GM18951 (cell line): ENCODE results near the gene PRELP.
"Not testable (repeated sequence)": the region's sequence is repeated elsewhere in the genome, so short reads cannot be mapped to it uniquely, and the experiment has no call there.

ENCODE experiments used
- POLR2A ChIP-seq: IDR thresholded peaks from 4 replicates; pipeline ENCODE4 v1.6.1; 2011; ENCODE audit warnings: mild to moderate bottlenecking; ENCODE audit not compliant: insufficient read length, insufficient read depth; ENCODE audit errors: extremely low read depth
- in situ Hi-C: fragments of 300-500 bp; cut with MboI; formaldehyde crosslinking; loops from one replicate; pipeline ENCODE4 v1.12.0; 2022; ENCODE audit warnings: low sequenced_read_pairs, mixed read lengths, inconsistent platforms; ENCODE audit not compliant: unreplicated experiment

The PRELP gene

DNA sequence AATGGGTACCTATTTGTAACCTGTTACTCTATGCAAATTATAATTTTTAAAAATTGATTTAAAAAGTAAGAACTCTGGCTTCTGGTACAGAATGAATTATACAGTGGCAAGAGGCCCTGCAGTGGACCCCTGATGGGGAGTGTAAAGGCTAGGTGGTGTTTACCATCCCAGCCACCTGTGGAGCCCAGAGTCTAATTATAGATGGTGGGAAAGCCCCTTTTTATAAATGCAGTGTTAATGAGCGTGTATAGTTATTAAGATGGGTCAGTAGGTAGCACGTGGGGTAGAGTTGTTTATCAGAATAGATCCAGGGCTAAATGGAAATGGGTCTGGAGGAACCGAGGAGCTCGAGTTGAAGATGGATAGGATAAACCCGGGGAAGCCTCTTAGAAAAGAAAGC is 13.9 kb upstream of the PRELP start:
- in situ Hi-C loops: no loop called here
- TF ChIP-seq POLR2A: no peak

GRCh38 chr1:203462143-203462542 is 13.5 kb upstream of the PRELP start:
- in situ Hi-C loops: no loop called here

DNA sequence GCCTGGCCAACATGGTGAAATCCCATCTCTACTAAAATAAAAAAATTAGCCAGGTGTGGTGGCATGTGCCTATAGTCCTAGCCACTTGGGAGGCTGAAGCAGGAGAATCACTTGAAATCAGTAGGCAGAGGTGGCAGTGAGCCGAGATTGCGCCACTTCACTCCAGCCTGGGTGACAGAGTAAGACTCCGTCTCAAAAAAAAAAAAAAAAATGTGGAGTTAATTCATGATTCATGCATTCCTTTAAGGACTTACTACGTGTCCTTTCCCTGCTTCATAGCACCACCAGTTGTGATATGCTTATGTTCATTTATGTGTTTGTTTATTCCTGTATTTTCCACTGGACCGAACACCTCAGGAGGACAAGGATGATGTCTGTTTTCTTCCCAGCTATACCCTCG is 12.7 kb upstream of the PRELP start:
- no peak for TF ChIP-seq POLR2A
- in situ Hi-C loops: no loop called here

More at GRCh38 chr1:203462143-203462542, 13.5 kb upstream of the PRELP start:
- TF ChIP-seq POLR2A: no peak

GRCh38 chr1:203463469-203464062 is 12.0 kb upstream of the PRELP start:
- no peak for TF ChIP-seq POLR2A
- in situ Hi-C loops: no loop called here

GRCh38 chr1:203464226-203464625 is 11.4 kb upstream of the PRELP start:
- in situ Hi-C loops: no loop called here
- no peak for TF ChIP-seq POLR2A

DNA sequence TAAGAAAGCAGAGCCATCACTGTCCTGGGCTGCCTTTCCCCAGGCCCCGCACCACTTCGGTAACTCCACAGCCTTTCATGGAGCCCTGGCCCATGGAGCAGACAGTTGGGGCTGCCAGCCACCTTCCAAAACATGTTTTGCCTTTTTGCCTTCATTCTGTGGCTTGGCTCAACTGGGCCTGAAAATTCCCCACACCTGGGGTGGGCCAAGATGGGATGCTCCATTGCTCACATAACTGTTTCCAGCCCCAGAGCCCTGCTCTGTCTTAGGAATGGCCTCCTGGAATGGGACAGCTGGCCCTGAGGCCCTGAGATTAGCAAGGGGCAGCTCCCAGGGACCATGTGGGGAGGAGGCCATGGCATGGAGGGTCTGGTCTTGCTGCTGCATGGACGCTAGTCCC is 10.9 kb upstream of the PRELP start:
- in situ Hi-C loops: no loop called here

DNA sequence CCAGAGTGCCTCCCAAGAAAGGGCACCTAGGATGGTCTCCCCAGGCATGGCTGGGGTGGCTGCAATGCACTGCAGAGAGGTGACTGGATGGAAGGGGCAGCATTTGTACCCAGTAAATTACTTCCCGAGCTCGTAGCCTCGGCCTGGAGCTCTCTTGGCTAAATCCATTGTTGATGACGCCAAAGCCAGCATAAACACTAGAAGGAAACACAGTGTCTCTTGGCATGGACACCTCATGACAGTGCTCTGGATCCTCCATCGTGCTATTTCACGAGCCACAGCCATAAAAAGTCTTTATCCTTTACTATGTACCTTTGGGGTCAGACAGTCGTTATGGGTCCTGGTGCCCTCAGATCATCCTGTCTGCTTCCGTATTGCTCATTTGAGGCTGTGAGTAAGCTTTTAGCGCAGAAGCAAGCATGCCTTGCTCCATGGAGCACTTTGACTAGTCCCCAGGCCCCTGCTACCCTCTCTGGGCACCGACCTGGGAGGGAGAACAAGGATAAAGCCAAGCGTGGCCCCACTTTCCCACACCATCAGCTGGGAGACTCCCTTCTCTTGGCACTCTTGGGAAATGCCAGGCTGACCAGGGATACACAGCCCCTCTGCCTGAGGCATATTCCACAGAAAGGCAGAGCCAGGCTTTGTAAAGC is 10.3 kb upstream of the PRELP start:
- TF ChIP-seq POLR2A: no peak
- in situ Hi-C loops: no loop called here

More for the DNA sequence above, 10.9 kb upstream of the PRELP start:
- no peak for TF ChIP-seq POLR2A

- no peak for TF ChIP-seq POLR2A
- in situ Hi-C loops: no loop called here
Measured at GRCh38 chr1:203465948-203466347, 9.7 kb upstream of the PRELP start.

- in situ Hi-C loops: not testable (repeated sequence)
Measured at GRCh38 chr1:203466906-203467549, 8.6 kb upstream of the PRELP start.

GRCh38 chr1:203467550-203467921 is 8.1 kb upstream of the PRELP start:
- no peak for TF ChIP-seq POLR2A
- in situ Hi-C loops: no loop called here

DNA sequence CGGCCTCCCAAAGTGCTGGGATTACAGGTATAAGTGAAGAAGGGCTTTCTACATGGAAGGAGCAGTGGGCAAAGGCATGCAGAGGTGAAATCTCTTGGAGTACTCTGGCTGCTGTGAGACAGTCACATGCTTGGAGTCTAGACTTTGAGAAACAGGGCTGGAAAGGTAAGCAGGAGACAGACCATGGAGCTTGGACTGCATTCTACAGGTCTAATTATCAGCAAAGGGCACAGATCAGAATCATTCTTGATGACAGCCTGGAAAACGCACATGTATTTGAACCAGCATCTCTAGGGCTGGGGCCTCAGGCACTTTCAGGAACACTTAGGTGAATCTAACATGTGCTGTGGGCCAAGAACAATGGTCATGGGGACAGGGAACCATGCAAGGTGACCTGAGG is 7.3 kb upstream of the PRELP start:
- in situ Hi-C loops: no loop called here
- TF ChIP-seq POLR2A: no peak

GRCh38 chr1:203470240-203470639 is 5.4 kb upstream of the PRELP start:
- no peak for TF ChIP-seq POLR2A
- in situ Hi-C loops: loop anchor here (10.0 kb wide), 1 partner anchor 125 kb away; no protein-coding TSS in a partner anchor

GRCh38 chr1:203471841-203472240 is 3.8 kb upstream of the PRELP start:
- in situ Hi-C loops: loop anchor here (10.0 kb wide), 1 partner anchor 127 kb away; no protein-coding TSS in a partner anchor
- no peak for TF ChIP-seq POLR2A

- in situ Hi-C loops: loop anchor here (10.0 kb wide), 1 partner anchor 128 kb away; no protein-coding TSS in a partner anchor
- TF ChIP-seq POLR2A: no peak
Measured at GRCh38 chr1:203473281-203473680, 2.3 kb upstream of the PRELP start.
